22Rv1 (cell line): ENCODE results near the gene PRDM7.
"Not testable (repeated sequence)": the region's sequence is repeated elsewhere in the genome, so short reads cannot be mapped to it uniquely, and the experiment has no call there.

Source experiments
- H3K27ac ChIP-seq: fragments of 450-650 bp; 2 replicates; pipeline ENCODE4 v1.5.1; 2017
- ZFX ChIP-seq: fragments of 450-650 bp; IDR thresholded peaks from 2 replicates; pipeline ENCODE4 v1.6.1; 2017; ENCODE audit warnings: antibody characterized with exemption, borderline replicate concordance
- TF ChIP-seq, protein P1 (sequence below): fragments of 450-650 bp; IDR thresholded peaks from 2 replicates; pipeline ENCODE4 v1.5.1; 2017; ENCODE audit warnings: mild to moderate bottlenecking

Gene PRDM7

DNA sequence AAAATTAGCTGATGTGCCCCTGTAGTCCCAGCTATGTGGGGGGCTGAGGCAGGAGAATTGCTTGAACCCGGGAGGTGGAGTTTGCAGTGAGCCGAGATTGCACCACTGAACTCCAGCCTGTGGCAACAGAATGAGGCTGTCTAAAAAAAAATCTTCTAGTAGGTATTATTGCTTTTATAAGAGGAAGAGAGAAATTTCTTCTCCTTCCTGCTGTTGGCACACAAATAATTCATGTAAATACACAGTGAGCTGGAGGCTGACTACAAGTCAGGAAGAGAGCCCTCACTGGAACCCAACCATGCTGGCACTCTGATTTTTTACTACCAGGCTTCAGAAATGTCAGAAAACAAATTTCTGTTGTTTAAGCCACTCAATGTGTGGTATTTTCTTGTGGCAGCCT is 6.7 kb downstream of the PRDM7 start:
- TF ChIP-seq, protein P1, sequence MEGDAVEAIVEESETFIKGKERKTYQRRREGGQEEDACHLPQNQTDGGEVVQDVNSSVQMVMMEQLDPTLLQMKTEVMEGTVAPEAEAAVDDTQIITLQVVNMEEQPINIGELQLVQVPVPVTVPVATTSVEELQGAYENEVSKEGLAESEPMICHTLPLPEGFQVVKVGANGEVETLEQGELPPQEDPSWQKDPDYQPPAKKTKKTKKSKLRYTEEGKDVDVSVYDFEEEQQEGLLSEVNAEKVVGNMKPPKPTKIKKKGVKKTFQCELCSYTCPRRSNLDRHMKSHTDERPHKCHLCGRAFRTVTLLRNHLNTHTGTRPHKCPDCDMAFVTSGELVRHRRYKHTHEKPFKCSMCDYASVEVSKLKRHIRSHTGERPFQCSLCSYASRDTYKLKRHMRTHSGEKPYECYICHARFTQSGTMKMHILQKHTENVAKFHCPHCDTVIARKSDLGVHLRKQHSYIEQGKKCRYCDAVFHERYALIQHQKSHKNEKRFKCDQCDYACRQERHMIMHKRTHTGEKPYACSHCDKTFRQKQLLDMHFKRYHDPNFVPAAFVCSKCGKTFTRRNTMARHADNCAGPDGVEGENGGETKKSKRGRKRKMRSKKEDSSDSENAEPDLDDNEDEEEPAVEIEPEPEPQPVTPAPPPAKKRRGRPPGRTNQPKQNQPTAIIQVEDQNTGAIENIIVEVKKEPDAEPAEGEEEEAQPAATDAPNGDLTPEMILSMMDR: no peak
- TF ChIP-seq ZFX: no peak
- H3K27ac ChIP-seq: no peak overlapping the region

DNA sequence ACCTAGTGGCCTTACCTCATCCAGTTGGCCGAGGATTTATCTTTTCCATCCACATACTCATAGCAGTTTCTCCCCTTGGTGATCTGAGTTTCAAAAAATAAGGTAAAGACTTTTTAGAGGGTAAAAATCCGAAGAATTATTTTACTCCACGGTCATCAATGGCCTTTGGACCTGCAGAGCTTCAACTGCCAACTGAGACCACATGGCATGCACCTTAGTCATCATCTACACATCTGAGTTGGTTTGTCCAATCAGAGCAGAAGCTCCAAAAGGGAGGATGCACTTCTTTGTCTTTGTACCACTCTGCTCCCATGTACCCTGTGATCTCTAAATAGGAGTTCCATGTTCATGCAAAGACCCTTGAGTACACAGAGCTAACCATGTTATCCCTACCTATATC is 15.7 kb downstream of the PRDM7 start:
- H3K27ac ChIP-seq: no peak overlapping the region
- TF ChIP-seq, protein P1: no peak
- TF ChIP-seq ZFX: no peak

DNA sequence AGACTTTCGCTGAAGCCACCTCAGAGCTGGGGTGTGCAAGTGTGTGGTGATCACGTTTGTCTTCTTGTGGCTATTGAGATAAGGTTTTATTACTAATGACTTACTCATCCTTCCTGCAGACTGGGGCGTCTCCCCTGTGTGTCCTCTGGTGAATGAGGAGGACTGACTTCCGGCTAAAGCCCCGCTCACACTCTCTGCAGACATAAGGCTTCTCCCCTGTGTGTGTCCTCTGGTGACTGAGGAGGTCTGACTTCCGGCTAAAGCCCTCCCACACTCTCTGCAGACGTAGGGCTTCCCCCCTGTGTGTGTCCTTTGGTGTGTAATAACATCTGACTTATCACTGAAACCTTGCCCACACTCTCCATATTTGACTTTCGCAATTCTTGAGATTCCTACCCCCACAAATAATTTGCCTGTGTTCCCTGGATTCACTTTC is 19.4 kb downstream of the PRDM7 start:
- no peak for TF ChIP-seq ZFX
- TF ChIP-seq, protein P1: no peak
- H3K27ac ChIP-seq: no peak overlapping the region

DNA sequence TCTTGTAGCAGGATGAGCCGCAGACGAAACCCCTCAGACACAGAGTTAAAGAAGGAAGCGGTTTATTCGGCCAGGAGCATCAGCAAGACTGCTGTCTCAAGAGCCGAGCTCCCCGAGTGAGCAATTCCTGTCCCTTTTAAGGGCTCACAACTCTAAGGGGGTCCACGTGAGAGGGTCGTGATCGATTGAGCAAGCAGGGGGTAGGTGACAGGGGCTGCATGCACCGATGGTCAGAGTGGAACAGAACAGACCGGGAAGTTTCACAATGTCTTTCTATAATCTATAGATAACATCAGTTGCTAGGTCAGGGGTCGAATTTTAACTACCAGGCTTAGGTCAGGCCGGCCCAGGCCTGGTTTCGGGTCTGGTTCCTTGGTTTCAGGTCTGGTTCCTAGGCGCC is 20.6 kb downstream of the PRDM7 start:
- H3K27ac ChIP-seq: not testable (repeated sequence)

DNA sequence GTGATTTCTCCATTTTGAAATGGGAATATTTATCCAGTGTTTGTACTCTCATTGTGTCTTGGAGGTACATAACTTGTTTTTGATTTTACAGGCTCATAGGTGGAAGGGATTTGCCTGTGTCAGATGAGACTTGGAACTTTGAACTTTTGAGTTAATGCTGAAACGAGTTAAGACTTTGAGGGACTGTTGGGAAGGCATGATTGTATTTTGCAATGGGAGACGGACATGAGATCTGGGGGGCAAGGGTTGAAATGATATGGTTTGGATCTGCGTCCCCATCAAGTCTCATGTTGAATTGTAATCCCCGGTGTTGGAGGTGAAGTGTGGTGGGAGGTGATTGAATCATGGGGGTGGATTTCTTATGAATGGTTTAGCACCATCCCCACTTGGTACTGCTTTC is 21.8 kb downstream of the PRDM7 start:
- no peak overlapping the region for H3K27ac ChIP-seq
- TF ChIP-seq ZFX: no peak
- TF ChIP-seq, protein P1: no peak

DNA sequence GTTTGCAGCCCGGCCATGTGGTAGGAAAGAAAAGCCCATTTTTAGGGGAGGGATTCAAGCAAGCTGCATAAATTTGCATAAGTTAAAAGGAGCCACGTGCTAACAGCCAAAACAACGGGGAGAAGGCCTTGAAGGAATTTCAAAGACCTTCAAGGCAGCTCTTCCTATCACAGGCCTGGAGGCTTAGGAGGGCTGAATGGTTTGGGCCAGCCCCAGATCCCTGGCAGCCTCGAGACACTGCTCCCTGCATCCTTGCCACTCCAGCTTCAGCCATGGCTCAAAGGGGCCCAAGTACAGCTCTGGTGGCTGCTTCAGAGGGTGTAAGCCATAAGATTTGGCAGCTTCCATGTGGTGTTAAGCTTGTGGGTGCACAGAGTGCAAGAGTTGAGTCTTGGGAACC is 22.6 kb downstream of the PRDM7 start:
- no peak for TF ChIP-seq ZFX
- no peak overlapping the region for H3K27ac ChIP-seq

DNA sequence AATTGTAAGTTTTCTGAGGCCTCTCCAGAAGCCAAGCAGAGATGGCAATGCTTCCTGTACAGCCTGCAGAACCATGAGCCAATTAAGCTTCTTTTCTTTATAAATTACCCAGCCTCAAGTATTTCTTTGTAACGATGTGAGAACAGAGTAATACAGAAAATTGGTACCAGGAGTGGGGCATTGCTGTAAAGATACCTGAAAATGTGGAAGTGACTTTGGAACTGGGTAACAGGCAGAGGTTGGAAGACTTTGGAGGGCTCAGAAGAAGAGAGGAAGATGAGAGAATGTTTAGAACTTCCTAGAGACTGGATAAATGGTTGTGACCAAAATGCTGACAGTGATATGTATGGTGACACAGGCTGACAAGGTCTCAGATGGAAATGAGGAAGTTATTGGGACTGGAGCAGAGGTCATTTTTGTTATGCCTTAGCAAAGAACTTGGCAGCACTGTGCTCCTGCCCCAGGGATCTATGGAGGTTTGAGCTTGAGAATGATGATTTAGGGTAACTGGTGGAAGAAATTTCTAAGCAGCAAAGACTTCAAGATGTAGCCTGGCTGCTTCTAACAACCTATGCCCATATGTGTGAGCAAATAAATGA is 23.1 kb downstream of the PRDM7 start:
- TF ChIP-seq, protein P1: no peak
- no peak for TF ChIP-seq ZFX
- no peak overlapping the region for H3K27ac ChIP-seq

DNA sequence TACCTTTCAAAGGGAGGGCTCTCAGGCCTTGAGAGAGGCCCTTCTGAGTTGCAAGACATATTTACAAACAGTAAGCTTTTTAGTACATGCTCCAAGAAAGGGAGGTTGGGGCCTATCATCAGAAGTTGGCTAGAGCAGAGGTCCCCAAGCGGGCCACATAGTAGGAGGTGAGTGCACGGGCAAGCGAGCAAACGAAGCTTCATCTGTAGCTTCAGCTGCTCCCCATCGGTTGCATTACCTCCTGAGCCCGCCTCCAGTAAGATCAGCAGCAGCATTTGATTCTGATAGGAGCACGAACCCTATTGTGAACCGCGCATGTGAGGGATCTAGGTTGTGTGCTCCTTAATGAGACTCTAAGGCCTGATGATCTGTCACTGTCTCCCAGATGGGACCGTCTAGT is 26.2 kb downstream of the PRDM7 start:
- no peak for TF ChIP-seq ZFX
- TF ChIP-seq, protein P1: no peak
- H3K27ac ChIP-seq: no peak overlapping the region
